Measurements from ENCODE around the gene MR1. TPM values are rescaled to one million over a fixed set of nuclear protein-coding genes. Genes with fewer than 3 reads are reported as not detected.

The MR1 gene
- total and polyA plus RNA-seq, 11 donors, result 0.65 to 21.0 (median 3.5) TPM

GRCh38 chr1:181021811-181022434 is 11.9 kb upstream of the MR1 start:
- TF ChIP-seq, protein P1, sequence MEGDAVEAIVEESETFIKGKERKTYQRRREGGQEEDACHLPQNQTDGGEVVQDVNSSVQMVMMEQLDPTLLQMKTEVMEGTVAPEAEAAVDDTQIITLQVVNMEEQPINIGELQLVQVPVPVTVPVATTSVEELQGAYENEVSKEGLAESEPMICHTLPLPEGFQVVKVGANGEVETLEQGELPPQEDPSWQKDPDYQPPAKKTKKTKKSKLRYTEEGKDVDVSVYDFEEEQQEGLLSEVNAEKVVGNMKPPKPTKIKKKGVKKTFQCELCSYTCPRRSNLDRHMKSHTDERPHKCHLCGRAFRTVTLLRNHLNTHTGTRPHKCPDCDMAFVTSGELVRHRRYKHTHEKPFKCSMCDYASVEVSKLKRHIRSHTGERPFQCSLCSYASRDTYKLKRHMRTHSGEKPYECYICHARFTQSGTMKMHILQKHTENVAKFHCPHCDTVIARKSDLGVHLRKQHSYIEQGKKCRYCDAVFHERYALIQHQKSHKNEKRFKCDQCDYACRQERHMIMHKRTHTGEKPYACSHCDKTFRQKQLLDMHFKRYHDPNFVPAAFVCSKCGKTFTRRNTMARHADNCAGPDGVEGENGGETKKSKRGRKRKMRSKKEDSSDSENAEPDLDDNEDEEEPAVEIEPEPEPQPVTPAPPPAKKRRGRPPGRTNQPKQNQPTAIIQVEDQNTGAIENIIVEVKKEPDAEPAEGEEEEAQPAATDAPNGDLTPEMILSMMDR (IDR thresholded peaks at IDR 0.05), result no peak
- TF ChIP-seq POLR2A (IDR thresholded peaks at IDR 0.05), result no peak
- intact Hi-C loops (cut with DNase I), result loop anchor here in 4 of 10 donors (5.0 to 10.0 kb wide), 5 partner anchors 65 to 517 kb away; partner anchors contain the start of genes ACBD6 (in 1 of the 4) and IER5 (in 1 of the 4)
- peak overlapping the region; percentile 50 to 97 (median 76) for H3K4me3 ChIP-seq
- peaks cover 0 to 42% (median 17%) of the 10 kb centered on the region in 12 donors for H3K4me1 ChIP-seq
- 0 to 2% (median 0%) methylated on average over 22 to 23 of the region's 23 CpGs for WGBS, 4 donors
- DNase-seq, result peak; percentile 72 to 79 (median 75)
- H3K27me3 ChIP-seq, result peaks cover 0 to 4% (median 0%) of the 10 kb centered on the region in 9 donors
- peaks cover 0 to 4% (median 0%) of the 10 kb centered on the region in 9 donors for H3K36me3 ChIP-seq
- peak overlapping the region; percentile 65 to 94 (median 86) for H3K27ac ChIP-seq
- no peaks in the 10 kb centered on the region for H3K9me3 ChIP-seq
- peak; percentile 23 to 70 (median 62) for ATAC-seq

DNA sequence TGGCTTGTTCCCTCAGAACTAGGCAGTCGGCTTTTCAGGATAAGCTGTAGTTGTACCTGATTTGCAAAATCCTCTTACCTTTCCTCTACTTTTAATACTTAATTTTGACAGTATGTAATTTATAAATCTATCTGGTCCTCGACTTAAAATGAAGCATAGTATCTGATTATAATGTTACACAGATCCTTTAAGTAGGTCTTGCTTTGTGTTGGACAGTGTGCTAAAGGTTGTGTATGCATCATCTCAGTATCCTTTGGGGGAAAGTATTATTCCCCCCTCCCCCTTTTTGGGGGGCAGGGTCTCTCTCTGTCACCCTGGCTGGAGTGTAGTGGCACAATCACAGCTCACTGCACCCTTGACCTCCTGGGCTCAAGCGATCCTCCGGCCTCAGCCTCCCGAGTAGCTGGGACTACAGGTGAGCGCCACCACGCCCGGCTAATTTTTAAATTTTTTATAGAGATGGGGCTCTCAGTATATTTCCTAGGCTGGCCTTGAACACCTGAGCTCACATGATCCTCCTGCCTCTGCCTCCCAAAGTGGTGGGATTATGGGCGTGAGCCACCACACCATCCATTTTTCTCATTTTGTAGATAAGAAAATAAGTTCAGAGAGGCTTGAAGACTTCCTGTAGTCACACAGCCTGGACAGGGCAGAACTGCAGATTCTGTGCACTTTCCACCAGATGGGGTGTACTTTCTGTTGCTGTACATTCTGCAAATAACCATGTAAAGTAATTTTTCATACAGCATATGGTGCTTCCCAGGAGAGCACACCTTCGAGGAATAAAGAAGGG is 10.3 kb upstream of the MR1 start:
- Histone ChIP-seq H3K27me3 (peaks cover 0 to 4% (median 0%) of the 10 kb centered on the region in 9 donors), H3K27ac (peak overlapping the region in 11 of 12 donors; percentile 8 to 94 (median 62)), H3K9me3 (no peaks in the 10 kb centered on the region), H3K4me1 (peaks cover 0 to 42% (median 17%) of the 10 kb centered on the region in 12 donors), H3K36me3 (no peaks in the 10 kb centered on the region), H3K4me3 (peak overlapping the region in 9 of 12 donors; percentile 50 to 97 (median 75))
- TF ChIP-seq, protein P1 (IDR thresholded peaks at IDR 0.05), result no peak
- no peak for TF ChIP-seq POLR2A (IDR thresholded peaks at IDR 0.05)
- ATAC-seq (no peak), DNase-seq (no peak)
- intact Hi-C loops (cut with DNase I), result loop anchor here in 4 of 10 donors (5.0 to 10.0 kb wide), 5 partner anchors 64 to 519 kb away; partner anchors contain the start of genes ACBD6 (in 1 of the 4) and IER5 (in 1 of the 4)
- 72 to 74% (median 73%) methylated on average over 10 of the region's 10 CpGs for WGBS, 4 donors

DNA sequence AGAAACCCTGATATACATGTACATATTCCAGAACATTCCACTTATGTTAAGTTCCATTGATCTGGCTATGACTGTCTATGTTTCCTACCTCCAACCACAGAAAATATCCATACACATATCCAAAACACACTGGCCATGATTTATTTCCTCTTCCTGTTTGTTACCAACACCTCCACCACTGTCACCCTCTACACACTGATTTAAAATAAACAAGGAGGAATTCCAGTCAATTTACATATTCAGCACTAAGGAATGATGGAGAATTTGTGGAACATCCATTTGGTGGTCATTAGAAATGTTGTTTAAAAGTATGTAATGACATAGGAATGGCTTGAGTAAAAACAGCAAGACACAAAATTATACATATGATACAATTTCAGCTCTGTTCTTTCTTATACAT is 5.6 kb upstream of the MR1 start:
- intact Hi-C loops (cut with DNase I), result loop anchor here in 2 of 10 donors (10.0 kb wide), 2 partner anchors 103 to 523 kb away; partner anchors contain the start of gene ACBD6 (in 1 of the 2)
- peaks cover 2 to 20% (median 7%) of the 10 kb centered on the region in 12 donors for H3K4me1 ChIP-seq
- no peak for ATAC-seq
- no peak overlapping the region for H3K27ac ChIP-seq
- DNase-seq, result no peak
- no peak overlapping the region for H3K4me3 ChIP-seq
- no peak for TF ChIP-seq POLR2A (IDR thresholded peaks at IDR 0.05)
- TF ChIP-seq, protein P1 (IDR thresholded peaks at IDR 0.05), result no peak
- H3K36me3 ChIP-seq, result no peaks in the 10 kb centered on the region
- H3K9me3 ChIP-seq, result no peaks in the 10 kb centered on the region
- no peaks in the 10 kb centered on the region for H3K27me3 ChIP-seq

GRCh38 chr1:181028615-181029014 is 5.2 kb upstream of the MR1 start:
- ATAC-seq (no peak), DNase-seq (no peak)
- TF ChIP-seq, protein P1 (IDR thresholded peaks at IDR 0.05), result no peak
- no peak for TF ChIP-seq POLR2A (IDR thresholded peaks at IDR 0.05)
- H3K36me3 ChIP-seq, result no peaks in the 10 kb centered on the region
- intact Hi-C loops (cut with DNase I), result loop anchor here in 2 of 10 donors (10.0 kb wide), 2 partner anchors 104 to 524 kb away; partner anchors contain the start of gene ACBD6 (in 1 of the 2)
- H3K27ac ChIP-seq, result no peak overlapping the region
- no peaks in the 10 kb centered on the region for H3K27me3 ChIP-seq
- peaks cover 3 to 20% (median 9%) of the 10 kb centered on the region in 12 donors for H3K4me1 ChIP-seq
- 77 to 83% (median 81%) methylated on average over 5 of the region's 5 CpGs for WGBS, 4 donors
- no peaks in the 10 kb centered on the region for H3K9me3 ChIP-seq
- no peak overlapping the region for H3K4me3 ChIP-seq

Measured in heart left ventricle (tissue), 16 donors.